Hematopoietic multipotent progenitor cell treated with erythropoietin and hydrocortisone succinate and interleukin-3 and kit ligand, for 4 days (in vitro differentiated cells): Measurements from ENCODE around the gene STAG1.
A peak's percentile ranks its signal among the peaks of the same experiment; 100 is the strongest.
"Not testable (repeated sequence)": the region's sequence is repeated elsewhere in the genome, so short reads cannot be mapped to it uniquely, and the experiment has no call there.

Source experiments
- DNase-seq: peaks from one replicate; pipeline ENCODE4 v3.0.0-alpha.2; 2015

STAG1 gene

GRCh38 chr3:136752172-136752421 is at the start of gene STAG1:
Gene STAG1, minus strand, starts transcription at chr3:136752378. Its CDS starts 121,480 bp downstream, at chr3:136630898.
- DNase-seq = no peak

- DNase-seq = not testable (repeated sequence)
These were observed 49.0 kb upstream of the STAG1 start for GRCh38 chr3:136801146-136801545.

GRCh38 chr3:136792556-136793330 is 40.6 kb upstream of the STAG1 start:
- DNase-seq = no peak

GRCh38 chr3:136790786-136791185 is 38.6 kb upstream of the STAG1 start:
- DNase-seq = no peak

- DNase-seq = no peak
These were observed 37.8 kb upstream of the STAG1 start for GRCh38 chr3:136789976-136790375.

- DNase-seq = no peak
These were observed 36.0 kb upstream of the STAG1 start for GRCh38 chr3:136788154-136788553.

- DNase-seq = peak; percentile 38
These were observed 35.2 kb upstream of the STAG1 start for GRCh38 chr3:136787349-136787748.

GRCh38 chr3:136783708-136784191 is 31.6 kb upstream of the STAG1 start:
- no peak for DNase-seq

- no peak for DNase-seq
These were observed 28.6 kb upstream of the STAG1 start for GRCh38 chr3:136780741-136781140.

GRCh38 chr3:136778865-136779264 is 26.7 kb upstream of the STAG1 start:
- no peak for DNase-seq

- DNase-seq = no peak
These were observed 20.5 kb upstream of the STAG1 start for GRCh38 chr3:136772709-136773108.

- peak; percentile 80 for DNase-seq
These were observed 6.3 kb upstream of the STAG1 start for GRCh38 chr3:136758160-136759102.

GRCh38 chr3:136755192-136755591 is 3.0 kb upstream of the STAG1 start:
- no peak for DNase-seq

- DNase-seq = peak; percentile 58
These were observed 1.3 kb upstream of the STAG1 start for GRCh38 chr3:136753326-136753939.

- DNase-seq = peak; percentile 99
These were observed 496 bp upstream of the STAG1 start for GRCh38 chr3:136752422-136753325.

- DNase-seq = peak; percentile 93
These were observed 634 bp downstream of the STAG1 start for GRCh38 chr3:136751316-136752171.

GRCh38 chr3:136750897-136751315 is 1.3 kb downstream of the STAG1 start:
- no peak for DNase-seq

- peak; percentile 58 for DNase-seq
These were observed 1.8 kb downstream of the STAG1 start for GRCh38 chr3:136750209-136750896.

- DNase-seq = not testable (repeated sequence)
These were observed 2.6 kb downstream of the STAG1 start for GRCh38 chr3:136749602-136750001.

- DNase-seq = peak; percentile 65
These were observed 3.1 kb downstream of the STAG1 start for GRCh38 chr3:136749091-136749490.

GRCh38 chr3:136745916-136746315 is 6.3 kb downstream of the STAG1 start:
- no peak for DNase-seq
